ENCODE results near the gene TLCD5.

TLCD5 gene

DNA sequence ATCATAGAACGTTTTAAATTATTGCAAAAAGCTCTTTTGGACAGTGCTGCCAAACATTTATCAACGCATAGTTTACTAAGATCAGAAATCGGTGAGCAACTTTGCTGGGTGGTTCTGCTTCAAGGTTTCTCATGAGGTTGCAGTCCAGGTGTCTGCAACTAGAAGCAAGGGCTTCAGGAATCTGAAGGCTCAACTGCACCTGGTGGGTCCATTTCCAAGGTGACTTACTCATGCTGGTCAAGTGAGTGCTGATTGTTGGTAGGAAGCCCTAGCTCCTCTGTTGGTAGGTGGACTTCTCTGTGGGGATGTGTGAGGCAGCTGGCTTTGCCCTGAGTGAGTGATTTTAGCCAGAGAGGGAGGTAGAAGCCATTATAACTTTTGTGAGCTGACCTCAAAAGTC, 33.6 kb downstream of the TLCD5 start:
- no peak for DNase-seq (ENCODE audit: low read depth in 2 of 2)
- TF ChIP-seq, protein P1, sequence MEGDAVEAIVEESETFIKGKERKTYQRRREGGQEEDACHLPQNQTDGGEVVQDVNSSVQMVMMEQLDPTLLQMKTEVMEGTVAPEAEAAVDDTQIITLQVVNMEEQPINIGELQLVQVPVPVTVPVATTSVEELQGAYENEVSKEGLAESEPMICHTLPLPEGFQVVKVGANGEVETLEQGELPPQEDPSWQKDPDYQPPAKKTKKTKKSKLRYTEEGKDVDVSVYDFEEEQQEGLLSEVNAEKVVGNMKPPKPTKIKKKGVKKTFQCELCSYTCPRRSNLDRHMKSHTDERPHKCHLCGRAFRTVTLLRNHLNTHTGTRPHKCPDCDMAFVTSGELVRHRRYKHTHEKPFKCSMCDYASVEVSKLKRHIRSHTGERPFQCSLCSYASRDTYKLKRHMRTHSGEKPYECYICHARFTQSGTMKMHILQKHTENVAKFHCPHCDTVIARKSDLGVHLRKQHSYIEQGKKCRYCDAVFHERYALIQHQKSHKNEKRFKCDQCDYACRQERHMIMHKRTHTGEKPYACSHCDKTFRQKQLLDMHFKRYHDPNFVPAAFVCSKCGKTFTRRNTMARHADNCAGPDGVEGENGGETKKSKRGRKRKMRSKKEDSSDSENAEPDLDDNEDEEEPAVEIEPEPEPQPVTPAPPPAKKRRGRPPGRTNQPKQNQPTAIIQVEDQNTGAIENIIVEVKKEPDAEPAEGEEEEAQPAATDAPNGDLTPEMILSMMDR (IDR thresholded peaks at IDR 0.05; ENCODE audit: low read depth, low read length), result no peak
- no peak overlapping the region for H3K4me3 ChIP-seq (replicated peaks in 1 of 2; ENCODE audit: low read depth in 2 of 2, low read length in 2 of 2)

DNA sequence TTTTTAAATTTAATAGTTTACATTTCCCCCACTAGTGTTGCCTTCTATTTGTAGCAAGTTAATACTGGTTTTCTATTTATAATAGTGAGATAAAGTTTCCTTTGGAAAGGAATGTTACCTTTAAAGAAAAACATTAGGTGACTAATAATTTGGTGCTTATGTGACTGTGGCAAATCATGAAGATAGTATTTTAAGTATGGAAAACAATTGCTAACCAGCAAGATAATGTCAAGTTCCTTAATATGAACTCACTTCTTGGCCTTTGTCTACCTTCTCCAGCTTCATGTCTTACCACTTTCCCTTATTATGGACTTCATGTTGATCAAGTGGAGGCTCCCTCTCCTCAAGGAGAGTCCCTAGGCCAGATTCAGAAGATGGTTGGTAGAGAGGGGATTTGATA, 38.3 kb downstream of the TLCD5 start:
- no peak overlapping the region for H3K4me3 ChIP-seq (replicated peaks in 1 of 2; ENCODE audit: low read depth in 2 of 2, low read length in 2 of 2)
- TF ChIP-seq, protein P1 (IDR thresholded peaks at IDR 0.05; ENCODE audit: low read depth, low read length), result no peak
- no peak for DNase-seq (ENCODE audit: low read depth in 2 of 2)

DNA sequence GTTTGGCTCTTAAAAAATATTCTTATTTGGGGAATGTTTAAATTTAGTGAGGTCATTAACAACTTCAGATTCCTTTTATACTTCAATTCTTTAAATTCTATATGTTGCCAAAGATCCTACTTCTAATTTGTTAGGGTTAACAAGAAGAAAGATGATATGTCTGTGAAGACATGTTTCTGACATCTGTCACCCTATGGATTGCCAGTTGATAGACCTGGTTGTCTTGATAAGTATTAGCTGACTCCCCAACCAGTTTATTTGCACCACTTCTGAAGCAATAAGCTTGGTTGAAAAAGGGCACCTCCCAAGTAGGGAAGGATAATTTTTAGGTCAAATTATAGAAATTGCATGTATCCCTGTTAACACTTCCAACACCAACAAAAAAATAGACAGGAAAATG, 40.4 kb downstream of the TLCD5 start:
- TF ChIP-seq, protein P1 (IDR thresholded peaks at IDR 0.05; ENCODE audit: low read depth, low read length), result no peak
- H3K4me3 ChIP-seq (replicated peaks in 1 of 2; ENCODE audit: low read depth in 2 of 2, low read length in 2 of 2), result no peak overlapping the region
- no peak for DNase-seq (ENCODE audit: low read depth in 2 of 2)

DNA sequence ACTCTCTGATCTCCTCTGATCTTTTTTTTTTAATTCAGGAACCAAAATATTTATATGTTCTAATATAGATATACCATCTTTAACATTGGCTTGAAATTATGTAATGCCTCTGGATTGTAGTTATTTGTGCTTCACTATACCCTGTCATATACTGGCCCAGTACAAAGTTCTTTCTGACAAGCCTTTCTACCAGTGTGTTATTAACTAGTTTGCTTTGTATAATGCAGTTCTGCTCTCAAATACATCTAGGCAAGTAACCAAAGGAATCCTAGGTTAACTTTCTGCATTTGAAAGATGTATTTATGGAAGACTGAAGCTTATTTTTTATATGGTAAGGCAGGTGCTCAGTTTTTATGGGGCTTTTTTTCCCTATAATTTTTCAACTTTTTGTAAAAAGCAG, 47.2 kb downstream of the TLCD5 start:
- TF ChIP-seq, protein P1 (IDR thresholded peaks at IDR 0.05; ENCODE audit: low read depth, low read length), result no peak
- DNase-seq (ENCODE audit: low read depth in 2 of 2), result no peak
- H3K4me3 ChIP-seq (replicated peaks in 1 of 2; ENCODE audit: low read depth in 2 of 2, low read length in 2 of 2), result no peak overlapping the region

DNA sequence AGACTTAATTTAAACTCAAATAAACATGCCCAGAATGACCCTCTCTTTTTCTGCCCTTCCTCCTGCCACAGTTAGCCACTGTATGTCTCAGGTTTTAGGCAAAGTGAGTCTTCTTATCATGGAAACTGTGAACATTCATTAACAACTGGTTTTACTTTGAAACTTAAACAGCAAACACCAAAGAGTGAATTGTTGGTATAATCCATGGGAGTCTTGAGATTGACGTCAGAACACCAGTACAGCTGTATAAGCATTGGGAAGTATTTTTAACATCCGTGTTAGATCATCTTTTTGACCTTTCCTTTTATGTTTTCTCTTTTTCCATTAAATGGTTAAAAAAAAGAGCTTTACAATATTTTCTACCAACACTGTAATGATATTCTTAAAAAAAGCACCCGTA, 50.0 kb downstream of the TLCD5 start:
- no peak overlapping the region for H3K4me3 ChIP-seq (replicated peaks in 1 of 2; ENCODE audit: low read depth in 2 of 2, low read length in 2 of 2)
- TF ChIP-seq, protein P1 (IDR thresholded peaks at IDR 0.05; ENCODE audit: low read depth, low read length), result no peak
- peak in 1 of 2 donors; percentile 62 for DNase-seq (ENCODE audit: low read depth in 2 of 2)

DNA sequence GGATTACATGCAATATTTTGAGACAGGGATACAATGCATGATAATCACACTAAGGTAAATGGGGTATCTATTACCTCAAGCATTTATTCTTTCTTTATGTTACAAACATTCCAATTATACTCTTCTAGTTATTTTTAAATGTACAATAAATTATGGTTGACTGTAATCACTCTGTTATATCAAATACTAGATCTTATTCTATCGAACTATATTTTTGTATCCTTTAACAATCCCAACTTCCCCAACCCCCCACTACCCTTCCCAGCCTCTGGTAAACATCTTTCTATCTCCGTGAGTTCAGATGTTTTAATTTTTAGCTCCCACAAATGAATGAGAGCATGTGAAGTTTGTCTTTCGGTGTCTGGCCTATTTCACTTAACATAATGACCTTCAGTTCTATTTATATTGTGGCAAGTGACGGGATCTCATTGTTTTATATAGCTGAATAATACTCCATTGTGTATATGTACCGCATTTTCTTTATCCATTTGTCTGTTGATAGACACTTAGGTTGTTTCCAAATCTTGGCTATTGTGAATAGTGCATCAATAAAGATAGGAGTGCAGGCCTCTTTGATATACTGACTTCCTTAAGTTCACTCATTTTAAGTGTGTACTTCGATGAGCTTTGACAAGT, 51.6 kb downstream of the TLCD5 start:
- H3K4me3 ChIP-seq (replicated peaks in 1 of 2; ENCODE audit: low read depth in 2 of 2, low read length in 2 of 2), result no peak overlapping the region
- no peak for DNase-seq (ENCODE audit: low read depth in 2 of 2)
- TF ChIP-seq, protein P1 (IDR thresholded peaks at IDR 0.05; ENCODE audit: low read depth, low read length), result no peak

DNA sequence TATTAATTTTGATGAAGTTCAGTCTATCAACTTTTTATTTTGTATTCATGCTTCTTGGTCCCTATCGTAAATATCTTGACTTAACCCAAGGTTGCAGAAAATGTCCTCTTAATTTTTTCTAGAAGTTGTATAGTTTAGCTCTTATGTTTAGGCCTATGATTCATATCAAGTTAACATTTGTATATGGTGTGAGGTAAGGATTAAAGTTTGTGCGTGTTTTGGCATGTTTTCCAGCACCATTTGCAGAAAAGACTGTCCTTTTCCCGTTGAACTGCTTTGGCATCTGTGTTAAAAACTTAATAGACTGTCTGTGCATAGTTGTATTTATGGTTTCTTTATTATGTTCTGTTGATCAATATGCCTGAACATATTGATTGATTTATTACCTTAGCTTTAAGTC, 53.4 kb downstream of the TLCD5 start:
- no peak overlapping the region for H3K4me3 ChIP-seq (replicated peaks in 1 of 2; ENCODE audit: low read depth in 2 of 2, low read length in 2 of 2)
- no peak for DNase-seq (ENCODE audit: low read depth in 2 of 2)
- TF ChIP-seq, protein P1 (IDR thresholded peaks at IDR 0.05; ENCODE audit: low read depth, low read length), result no peak

Data from cardiac fibroblast (primary cell).